Measurements from ENCODE around the gene SSH3.

DNA sequence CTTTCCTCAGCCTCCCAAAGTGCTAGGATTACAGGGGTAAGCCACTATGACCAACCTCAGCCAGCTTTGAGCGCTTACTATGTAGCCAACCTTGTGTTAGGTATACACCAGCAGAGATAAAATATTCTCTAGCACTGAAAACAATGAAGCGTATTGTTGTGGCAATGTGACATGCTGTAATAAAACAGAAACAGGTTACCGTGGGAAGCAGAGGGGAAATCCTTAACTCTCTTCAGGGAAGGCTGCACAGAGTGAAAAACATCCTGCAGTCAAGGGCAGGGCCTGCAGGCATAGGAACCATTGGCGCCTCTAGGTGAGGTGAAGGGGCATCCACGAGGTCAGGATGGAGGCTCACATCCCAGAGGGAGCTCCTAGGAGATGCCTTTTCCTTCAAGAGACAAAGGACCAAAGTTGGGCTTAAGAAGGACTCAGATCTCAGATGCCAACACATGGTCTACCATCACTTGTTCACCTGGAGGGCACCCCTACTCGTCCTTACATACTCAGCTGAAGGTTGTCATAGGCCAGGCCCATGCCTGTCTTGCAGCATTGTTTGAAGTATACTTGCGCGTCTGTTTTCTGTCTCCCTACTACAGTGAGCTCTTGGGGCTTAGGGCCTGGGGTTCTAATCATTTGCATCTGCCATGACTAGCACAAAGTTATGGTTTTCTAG, 42.1 kb downstream of the SSH3 start:
- TF ChIP-seq, protein P1, sequence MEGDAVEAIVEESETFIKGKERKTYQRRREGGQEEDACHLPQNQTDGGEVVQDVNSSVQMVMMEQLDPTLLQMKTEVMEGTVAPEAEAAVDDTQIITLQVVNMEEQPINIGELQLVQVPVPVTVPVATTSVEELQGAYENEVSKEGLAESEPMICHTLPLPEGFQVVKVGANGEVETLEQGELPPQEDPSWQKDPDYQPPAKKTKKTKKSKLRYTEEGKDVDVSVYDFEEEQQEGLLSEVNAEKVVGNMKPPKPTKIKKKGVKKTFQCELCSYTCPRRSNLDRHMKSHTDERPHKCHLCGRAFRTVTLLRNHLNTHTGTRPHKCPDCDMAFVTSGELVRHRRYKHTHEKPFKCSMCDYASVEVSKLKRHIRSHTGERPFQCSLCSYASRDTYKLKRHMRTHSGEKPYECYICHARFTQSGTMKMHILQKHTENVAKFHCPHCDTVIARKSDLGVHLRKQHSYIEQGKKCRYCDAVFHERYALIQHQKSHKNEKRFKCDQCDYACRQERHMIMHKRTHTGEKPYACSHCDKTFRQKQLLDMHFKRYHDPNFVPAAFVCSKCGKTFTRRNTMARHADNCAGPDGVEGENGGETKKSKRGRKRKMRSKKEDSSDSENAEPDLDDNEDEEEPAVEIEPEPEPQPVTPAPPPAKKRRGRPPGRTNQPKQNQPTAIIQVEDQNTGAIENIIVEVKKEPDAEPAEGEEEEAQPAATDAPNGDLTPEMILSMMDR (conservative IDR thresholded peaks at IDR 0.05 in 1 of 2, IDR thresholded peaks at IDR 0.05 in 1 of 2; ENCODE audit: low read depth in 1 of 2, low read length in 2 of 2) = no peak
- TF ChIP-seq EZH2 (IDR thresholded peaks at IDR 0.05; ENCODE audit: low read length, missing control alignments) = no peak

Data from fibroblast of lung (primary cell).